Left cardiac atrium (tissue), 4 donors: ENCODE data around the gene SLC27A2. TPM values are rescaled to one million over a fixed set of nuclear protein-coding genes. Genes with fewer than 3 reads are reported as not detected.
"Not testable (repeated sequence)": the region's sequence is repeated elsewhere in the genome, so short reads cannot be mapped to it uniquely, and the experiment has no call there.

Experiments used
- ATAC-seq, 2 donors: fragments of 200-7000 bp; cut with Tn5 transposase; one replicate each; pipeline ENCODE4 v1.9.1; 2020; ENCODE audit warnings: mild to moderate bottlenecking in 2 of 2, moderate library complexity in 2 of 2
- DNase-seq: peaks from one replicate; pipeline ENCODE4 v3.0.0-alpha.2; 2020
- intact Hi-C, 2 donors: fragments of 100-400 bp; cut with DNase I; formaldehyde crosslinking; loops; one replicate each; pipeline versions ENCODE4 v1.14.1 to v1.15.1; 2022 to 2023
- long read RNA-seq: library from polyadenylated mRNA; unstranded; transcript quantifications from one replicate; pipeline ENCODE4 v2.0.0, GENCODE V29; 2021
- total RNA-seq, 2 donors: library from RNA; stranded (reverse); fragmentation: NEBNext Ultra II Directional; extraction: Animal tissue kit (Norgen Biotek cat#: 25700); gene quantifications; one replicate each; pipeline ENCODE4 v1.2.1, GENCODE V29; 2021
- donor health status: DM: no; HTN: yes; CAD: no.
- donor health status: DM: no; HTN: yes; CAD: no; lungs with severe emphysema.
- donor health status: DM: yes; HTN: yes; CAD: no.
- donor health status: Dilated cardiomyopathy.

The SLC27A2 gene
- total RNA-seq, result under 1 TPM; 0.10 to 0.74 TPM
- long read RNA-seq, result 0 reads

- ATAC-seq (peak; percentile 55 to 78), DNase-seq (peak; percentile 25)
- intact Hi-C loops, result no loop called here
Measured at GRCh38 chr15:50181969-50182218, at the start of gene SLC27A2. SLC27A2 (plus strand) TSS chr15:50182196; CDS start chr15:50182428, 232 bp downstream.

- ATAC-seq, DNase-seq, intact Hi-C loops: not testable (repeated sequence)
Measured at GRCh38 chr15:50132251-50132984, 49.6 kb upstream of the SLC27A2 start.

GRCh38 chr15:50134524-50135024 lies 47.4 kb upstream of the SLC27A2 start:
- intact Hi-C loops, result no loop called here
- no peak for DNase-seq
- ATAC-seq, result peak; percentile 53 to 97

GRCh38 chr15:50135031-50135551 lies 46.9 kb upstream of the SLC27A2 start:
- intact Hi-C loops, result no loop called here
- ATAC-seq (peak in 1 of 2 donors; percentile 13), DNase-seq (no peak)

GRCh38 chr15:50137330-50137761 lies 44.6 kb upstream of the SLC27A2 start:
- DNase-seq, result no peak
- intact Hi-C loops, result no loop called here
- ATAC-seq, result no peak

- intact Hi-C loops, result no loop called here
- no peak for DNase-seq
- no peak for ATAC-seq
Measured at GRCh38 chr15:50137893-50138292, 44.1 kb upstream of the SLC27A2 start.

- DNase-seq (no peak), ATAC-seq (no peak)
- intact Hi-C loops, result no loop called here
Measured at GRCh38 chr15:50138391-50138790, 43.6 kb upstream of the SLC27A2 start.

- intact Hi-C loops, result loop anchor here (5.0 to 10.0 kb wide), 2 partner anchors 85 to 1278 kb away; no protein-coding TSS in a partner anchor
- DNase-seq (no peak), ATAC-seq (no peak)
Measured at GRCh38 chr15:50140098-50140497, 41.9 kb upstream of the SLC27A2 start.

- intact Hi-C loops, result loop anchor here (5.0 to 10.0 kb wide), 2 partner anchors 86 to 1279 kb away; no protein-coding TSS in a partner anchor
- ATAC-seq (no peak), DNase-seq (no peak)
Measured at GRCh38 chr15:50140983-50141382, 41.0 kb upstream of the SLC27A2 start.

GRCh38 chr15:50141856-50142255 lies 40.1 kb upstream of the SLC27A2 start:
- intact Hi-C loops, result loop anchor here (5.0 to 10.0 kb wide), 2 partner anchors 87 to 1280 kb away; no protein-coding TSS in a partner anchor

GRCh38 chr15:50143255-50143860 lies 38.6 kb upstream of the SLC27A2 start:
- DNase-seq (no peak), ATAC-seq (no peak)
- intact Hi-C loops, result loop anchor here (5.0 to 10.0 kb wide), 2 partner anchors 89 to 1281 kb away; no protein-coding TSS in a partner anchor

More at GRCh38 chr15:50141856-50142255, 40.1 kb upstream of the SLC27A2 start:
- no peak for ATAC-seq
- DNase-seq, result no peak

- intact Hi-C loops, result loop anchor here (5.0 to 10.0 kb wide), 3 partner anchors 90 to 1282 kb away; no protein-coding TSS in a partner anchor
- no peak for ATAC-seq
- DNase-seq, result no peak
Measured at GRCh38 chr15:50144341-50145120, 37.5 kb upstream of the SLC27A2 start.

GRCh38 chr15:50145451-50145872 lies 36.5 kb upstream of the SLC27A2 start:
- no peak for DNase-seq
- ATAC-seq, result peak; percentile 90 to 93
- intact Hi-C loops, result loop anchor here in 1 of 2 donors (5.0 to 10.0 kb wide), 3 partner anchors 91 to 1283 kb away; no protein-coding TSS in a partner anchor

- ATAC-seq, result peak in 1 of 2 donors; percentile 45
- intact Hi-C loops, result loop anchor here in 1 of 2 donors (5.0 to 10.0 kb wide), 3 partner anchors 92 to 1284 kb away; no protein-coding TSS in a partner anchor
Measured at GRCh38 chr15:50146632-50147031, 35.4 kb upstream of the SLC27A2 start.

GRCh38 chr15:50148362-50148963 lies 33.5 kb upstream of the SLC27A2 start:
- intact Hi-C loops, result loop anchor here in 1 of 2 donors (5.0 to 10.0 kb wide), 3 partner anchors 94 to 1286 kb away; no protein-coding TSS in a partner anchor
- DNase-seq (no peak), ATAC-seq (peak in 1 of 2 donors; percentile 45)

More at GRCh38 chr15:50146632-50147031, 35.4 kb upstream of the SLC27A2 start:
- DNase-seq, result no peak

- intact Hi-C loops, result loop anchor here in 1 of 2 donors (5.0 to 10.0 kb wide), 3 partner anchors 94 to 1287 kb away; no protein-coding TSS in a partner anchor
- ATAC-seq (no peak), DNase-seq (no peak)
Measured at GRCh38 chr15:50149090-50149489, 32.9 kb upstream of the SLC27A2 start.

- no peak for ATAC-seq
- intact Hi-C loops, result no loop called here
Measured at GRCh38 chr15:50150349-50150748, 31.6 kb upstream of the SLC27A2 start.

GRCh38 chr15:50150851-50151250 lies 31.1 kb upstream of the SLC27A2 start:
- DNase-seq (no peak), ATAC-seq (no peak)
- intact Hi-C loops, result no loop called here

More at GRCh38 chr15:50150349-50150748, 31.6 kb upstream of the SLC27A2 start:
- DNase-seq, result no peak
